Peyer's patch (tissue), 4 donors: ENCODE data around the gene FOXJ2. TPM values are rescaled to one million over a fixed set of nuclear protein-coding genes. Genes with fewer than 3 reads are reported as not detected.
"Not testable (repeated sequence)": the region's sequence is repeated elsewhere in the genome, so short reads cannot be mapped to it uniquely, and the experiment has no call there.

Experiments
- DNase-seq, 3 donors: peaks; one replicate each; pipeline ENCODE4 v3.0.0-alpha.2; 2017 to 2019
- H3K27ac ChIP-seq, 4 donors: fragments of 200-600 bp; sonication (generic); one replicate each; pipeline ENCODE4 v1.5.1; 2016 to 2019
- H3K27me3 ChIP-seq, 2 donors: fragments of 200-600 bp; sonication (generic); one replicate each; pipeline ENCODE4 v1.5.1; 2019
- H3K36me3 ChIP-seq, 3 donors: fragments of 200-600 bp; sonication (generic); one replicate each; pipeline ENCODE4 v1.5.1; 2016 to 2019
- H3K4me1 ChIP-seq, 4 donors: fragments of 200-600 bp; sonication (generic); one replicate each; pipeline ENCODE4 v1.5.1; 2016 to 2019
- H3K4me3 ChIP-seq, 4 donors: fragments of 200-600 bp; sonication (generic); 1 replicate in 3 of 4; 2 replicates in 1 of 4; pipeline ENCODE4 v1.5.1; 2016 to 2019; ENCODE audit warnings: mild to moderate bottlenecking in 1 of 4
- H3K9me3 ChIP-seq, 4 donors: fragments of 200-600 bp; sonication (generic); one replicate each; pipeline ENCODE4 v1.5.1; 2016 to 2019; ENCODE audit warnings: mild to moderate bottlenecking in 1 of 4
- CTCF ChIP-seq, 6 experiments: fragments of 450-650 bp in 4 of 6; fragments of 200-600 bp in 2 of 6; sonication (generic) in 1 of 6; IDR thresholded peaks; one replicate each; pipeline ENCODE4 v1.5.1; 2017 to 2019; ENCODE audit warnings: antibody characterized with exemption in 6 of 6, mild to moderate bottlenecking in 3 of 6, moderate library complexity in 1 of 6
- POLR2A ChIP-seq, 2 donors: fragments of 450-650 bp; IDR thresholded peaks; one replicate each; pipeline ENCODE4 v1.5.1; 2017; ENCODE audit warnings: antibody characterized with exemption in 2 of 2, mild to moderate bottlenecking in 2 of 2, moderate library complexity in 2 of 2
- total RNA-seq, 4 donors: library from RNA; depleted of rRNA; stranded (reverse); fragments of >200 nt; gene quantifications; one replicate each; pipeline ENCODE4 v1.1.0, GENCODE V29; 2016

The FOXJ2 gene
- total RNA-seq, 4 donors from 2014 or later = 9.6 to 16.5 (median 13.9) TPM

- Histone ChIP-seq H3K27ac (no peak overlapping the region), H3K4me3 (no peak overlapping the region), H3K9me3 (no peaks in the 10 kb centered on the region), H3K4me1 (no peaks in the 10 kb centered on the region), H3K36me3 (no peaks in the 10 kb centered on the region), H3K27me3 (no peaks in the 10 kb centered on the region)
- TF ChIP-seq CTCF (IDR thresholded peaks at IDR 0.05) = no peak
- TF ChIP-seq POLR2A (IDR thresholded peaks at IDR 0.05) = no peak
- DNase-seq = no peak
Observed at GRCh38 chr12:7991535-7991934, 41.0 kb upstream of the FOXJ2 start.

- DNase-seq = no peak
- H3K4me1 ChIP-seq = no peaks in the 10 kb centered on the region
- H3K27me3 ChIP-seq = no peaks in the 10 kb centered on the region
- no peak overlapping the region for H3K4me3 ChIP-seq
- TF ChIP-seq CTCF (IDR thresholded peaks at IDR 0.05) (no peak), POLR2A (IDR thresholded peaks at IDR 0.05) (no peak)
- peak overlapping the region in 3 of 4 donors; percentile 17 to 66 (median 28) for H3K27ac ChIP-seq
- no peaks in the 10 kb centered on the region for H3K36me3 ChIP-seq
- H3K9me3 ChIP-seq = no peaks in the 10 kb centered on the region
Observed at GRCh38 chr12:7994731-7995205, 37.7 kb upstream of the FOXJ2 start.

- no peak overlapping the region for H3K4me3 ChIP-seq
- H3K4me1 ChIP-seq = no peaks in the 10 kb centered on the region
- DNase-seq = peak; percentile 56 to 94 (median 87)
- H3K36me3 ChIP-seq = no peaks in the 10 kb centered on the region
- peak; percentile 62 to 87 (median 84) for TF ChIP-seq CTCF (IDR thresholded peaks at IDR 0.05)
- TF ChIP-seq POLR2A (IDR thresholded peaks at IDR 0.05) = no peak
- no peaks in the 10 kb centered on the region for H3K9me3 ChIP-seq
- no peaks in the 10 kb centered on the region for H3K27me3 ChIP-seq
- H3K27ac ChIP-seq = peak overlapping the region in 2 of 4 donors; percentile 28 to 66
Observed at GRCh38 chr12:7995266-7995963, 37.1 kb upstream of the FOXJ2 start.

GRCh38 chr12:8000827-8001226 is 31.7 kb upstream of the FOXJ2 start:
- DNase-seq, H3K9me3 ChIP-seq, H3K36me3 ChIP-seq, H3K4me1 ChIP-seq, H3K27me3 ChIP-seq, H3K4me3 ChIP-seq, H3K27ac ChIP-seq: not testable (repeated sequence)

GRCh38 chr12:8001496-8001895 is 31.0 kb upstream of the FOXJ2 start:
- not testable (repeated sequence) for DNase-seq, H3K27ac ChIP-seq, H3K36me3 ChIP-seq, H3K27me3 ChIP-seq, H3K4me3 ChIP-seq, H3K4me1 ChIP-seq, H3K9me3 ChIP-seq

- H3K9me3 ChIP-seq, H3K4me3 ChIP-seq, H3K27ac ChIP-seq, H3K4me1 ChIP-seq, DNase-seq, H3K36me3 ChIP-seq, H3K27me3 ChIP-seq: not testable (repeated sequence)
Observed at GRCh38 chr12:8004897-8005296, 27.6 kb upstream of the FOXJ2 start.

GRCh38 chr12:8011331-8011730 is 21.2 kb upstream of the FOXJ2 start:
- no peak for TF ChIP-seq POLR2A (IDR thresholded peaks at IDR 0.05)
- TF ChIP-seq CTCF (IDR thresholded peaks at IDR 0.05) = no peak
- Histone ChIP-seq H3K4me1 (no peaks in the 10 kb centered on the region), H3K27me3 (no peaks in the 10 kb centered on the region), H3K27ac (no peak overlapping the region), H3K9me3 (no peaks in the 10 kb centered on the region), H3K36me3 (no peaks in the 10 kb centered on the region), H3K4me3 (no peak overlapping the region)
- DNase-seq = no peak
